ENCODE results near the gene PTBP3.

GRCh38 chr9:112198646-112199045 is 134.8 kb downstream of the PTBP3 start:
- no peak for TF ChIP-seq CTCF (IDR thresholded peaks at IDR 0.05; ENCODE audit: low read depth, low read length)
- no peak for TF ChIP-seq POLR2A (IDR thresholded peaks at IDR 0.05; ENCODE audit: extremely low read depth, insufficient read length)
- TF ChIP-seq MAX (IDR thresholded peaks at IDR 0.05; ENCODE audit: low read depth, low read length), result no peak
- no peak for TF ChIP-seq MYC (IDR thresholded peaks at IDR 0.05; ENCODE audit: low read depth, low read length)

Measured in NB4 (cell line).